Fibroblast of villous mesenchyme (primary cell): ENCODE measurements around the gene NFIA. TPM values are rescaled to one million over a fixed set of nuclear protein-coding genes. Genes with fewer than 3 reads are reported as not detected.

ENCODE experiments used
- DNase-seq: peaks from one replicate; pipeline ENCODE4 v3.0.0-alpha.2; 2010; ENCODE audit warnings: low read depth
- H3K4me3 ChIP-seq: 2 replicates; pipeline ENCODE4 v1.5.1; 2011; ENCODE audit warnings: low read depth, mild to moderate bottlenecking, low read length
- CTCF ChIP-seq: IDR thresholded peaks from 2 replicates; pipeline ENCODE4 v1.5.1; 2012; ENCODE audit warnings: low read depth, mild to moderate bottlenecking, low read length; ENCODE audit not compliant: insufficient read depth
- total RNA-seq: library from RNA; depleted of rRNA; stranded (reverse); fragments of >200 nt; gene quantifications from 2 replicates; pipeline ENCODE4 v1.2.3, GENCODE V29; 2012

NFIA gene
- total RNA-seq, 1 donor = 10.4 TPM

- no peak for TF ChIP-seq CTCF
- H3K4me3 ChIP-seq = no peak overlapping the region
- no peak for DNase-seq
Observed at GRCh38 chr1:61287014-61287413, 204.7 kb downstream of the NFIA start.

GRCh38 chr1:61287734-61288133, 205.4 kb downstream of the NFIA start:
- no peak for TF ChIP-seq CTCF

GRCh38 chr1:61289232-61290098, 207.1 kb downstream of the NFIA start:
- H3K4me3 ChIP-seq = no peak overlapping the region
- TF ChIP-seq CTCF = no peak
- DNase-seq = no peak

More at GRCh38 chr1:61287734-61288133, 205.4 kb downstream of the NFIA start:
- peak; percentile 47 for DNase-seq
- H3K4me3 ChIP-seq = no peak overlapping the region

GRCh38 chr1:61290525-61290924, 208.2 kb downstream of the NFIA start:
- no peak for DNase-seq
- TF ChIP-seq CTCF = no peak
- no peak overlapping the region for H3K4me3 ChIP-seq

GRCh38 chr1:61293197-61293596, 210.8 kb downstream of the NFIA start:
- TF ChIP-seq CTCF = no peak
- H3K4me3 ChIP-seq = no peak overlapping the region

GRCh38 chr1:61293986-61294504, 211.7 kb downstream of the NFIA start:
- no peak overlapping the region for H3K4me3 ChIP-seq
- no peak for DNase-seq
- no peak for TF ChIP-seq CTCF

More at GRCh38 chr1:61293197-61293596, 210.8 kb downstream of the NFIA start:
- no peak for DNase-seq
